Measurements from ENCODE around the gene FFAR1. TPM values are rescaled to one million over a fixed set of nuclear protein-coding genes. Genes with fewer than 3 reads are reported as not detected.

FFAR1 gene
- polyA plus RNA-seq, 1 donor (not counting 4 experiments of a cell fraction or from before 2014, with no cell fraction given): not detected

DNA sequence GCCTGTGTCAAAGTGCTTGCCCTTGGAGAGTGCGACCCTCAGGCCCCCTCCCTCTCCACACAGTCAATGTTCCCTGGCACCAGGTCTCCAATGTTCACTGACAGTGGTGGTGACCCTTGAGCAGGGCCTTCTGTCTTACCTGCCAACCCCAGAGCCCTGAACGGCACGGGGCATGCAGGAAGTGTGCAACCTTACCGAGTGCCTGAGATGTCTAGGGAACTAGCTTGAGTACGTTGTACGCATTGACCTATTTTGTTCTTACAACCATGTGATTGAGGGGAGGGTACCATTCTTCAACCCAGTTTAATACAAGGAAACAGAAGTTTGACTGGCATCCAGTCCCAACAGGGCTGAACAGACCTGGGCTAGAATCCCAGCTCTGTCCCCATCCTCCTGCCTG, 42.5 kb upstream of the FFAR1 start:
- H2AFZ ChIP-seq (ENCODE audit: control insufficient read depth, low read length): no peak overlapping the region
- H3K9me3 ChIP-seq (ENCODE audit: control insufficient read depth, low read depth, low read length): no peaks in the 10 kb centered on the region
- no peak for FAIRE-seq
- DNase-seq (ENCODE audit: low read depth, low spot score): no peak
- H4K20me1 ChIP-seq (ENCODE audit: control insufficient read depth, extremely low read depth, insufficient read depth, low read length): no peaks in the 10 kb centered on the region
- no peaks in the 10 kb centered on the region for H3K9me1 ChIP-seq (ENCODE audit: control insufficient read depth, extremely low read depth, insufficient read depth, low read length)
- no peak overlapping the region for H3K9ac ChIP-seq (ENCODE audit: control insufficient read depth, extremely low read depth, insufficient read depth, low read length)
- H3K79me2 ChIP-seq (ENCODE audit: control insufficient read depth, insufficient read depth, low read length): no peaks in the 10 kb centered on the region
- no peak for TF ChIP-seq EZH2 (IDR thresholded peaks at IDR 0.05; ENCODE audit: low read length)
- TF ChIP-seq, protein P1, sequence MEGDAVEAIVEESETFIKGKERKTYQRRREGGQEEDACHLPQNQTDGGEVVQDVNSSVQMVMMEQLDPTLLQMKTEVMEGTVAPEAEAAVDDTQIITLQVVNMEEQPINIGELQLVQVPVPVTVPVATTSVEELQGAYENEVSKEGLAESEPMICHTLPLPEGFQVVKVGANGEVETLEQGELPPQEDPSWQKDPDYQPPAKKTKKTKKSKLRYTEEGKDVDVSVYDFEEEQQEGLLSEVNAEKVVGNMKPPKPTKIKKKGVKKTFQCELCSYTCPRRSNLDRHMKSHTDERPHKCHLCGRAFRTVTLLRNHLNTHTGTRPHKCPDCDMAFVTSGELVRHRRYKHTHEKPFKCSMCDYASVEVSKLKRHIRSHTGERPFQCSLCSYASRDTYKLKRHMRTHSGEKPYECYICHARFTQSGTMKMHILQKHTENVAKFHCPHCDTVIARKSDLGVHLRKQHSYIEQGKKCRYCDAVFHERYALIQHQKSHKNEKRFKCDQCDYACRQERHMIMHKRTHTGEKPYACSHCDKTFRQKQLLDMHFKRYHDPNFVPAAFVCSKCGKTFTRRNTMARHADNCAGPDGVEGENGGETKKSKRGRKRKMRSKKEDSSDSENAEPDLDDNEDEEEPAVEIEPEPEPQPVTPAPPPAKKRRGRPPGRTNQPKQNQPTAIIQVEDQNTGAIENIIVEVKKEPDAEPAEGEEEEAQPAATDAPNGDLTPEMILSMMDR (optimal IDR thresholded peaks at IDR 0.05 in 1 of 3, IDR thresholded peaks at IDR 0.05 in 1 of 3, conservative IDR thresholded peaks at IDR 0.05 in 1 of 3; ENCODE audit: extremely low read depth in 1 of 3, insufficient read depth in 2 of 3, low read length in 3 of 3): no peak
- no peak overlapping the region for H3K4me2 ChIP-seq (ENCODE audit: control insufficient read depth, extremely low read depth, insufficient read depth, low read depth, low read length)
- H3K27me3 ChIP-seq (ENCODE audit: control insufficient read depth, extremely low read depth, insufficient read depth, low read length): no peaks in the 10 kb centered on the region
- no peaks in the 10 kb centered on the region for H3K36me3 ChIP-seq (ENCODE audit: control insufficient read depth in 2 of 2, extremely low read depth in 1 of 2, insufficient read depth in 2 of 2, low read length in 2 of 2)
- no peak overlapping the region for H3K4me3 ChIP-seq (ENCODE audit: control insufficient read depth in 2 of 3, extremely low read depth in 1 of 3, insufficient read depth in 2 of 3, low read depth in 1 of 3, low read length in 3 of 3)
- no peaks in the 10 kb centered on the region for H3K4me1 ChIP-seq (ENCODE audit: control insufficient read depth, extremely low read depth, insufficient read depth, low read length)
- dilution Hi-C loops (cut with MboI; ENCODE audit: extremely low pct_ligation_motif_present, low sequenced_read_pairs): no loop called here
- H3K27ac ChIP-seq (ENCODE audit: control insufficient read depth, insufficient read depth, low read length): no peak overlapping the region

DNA sequence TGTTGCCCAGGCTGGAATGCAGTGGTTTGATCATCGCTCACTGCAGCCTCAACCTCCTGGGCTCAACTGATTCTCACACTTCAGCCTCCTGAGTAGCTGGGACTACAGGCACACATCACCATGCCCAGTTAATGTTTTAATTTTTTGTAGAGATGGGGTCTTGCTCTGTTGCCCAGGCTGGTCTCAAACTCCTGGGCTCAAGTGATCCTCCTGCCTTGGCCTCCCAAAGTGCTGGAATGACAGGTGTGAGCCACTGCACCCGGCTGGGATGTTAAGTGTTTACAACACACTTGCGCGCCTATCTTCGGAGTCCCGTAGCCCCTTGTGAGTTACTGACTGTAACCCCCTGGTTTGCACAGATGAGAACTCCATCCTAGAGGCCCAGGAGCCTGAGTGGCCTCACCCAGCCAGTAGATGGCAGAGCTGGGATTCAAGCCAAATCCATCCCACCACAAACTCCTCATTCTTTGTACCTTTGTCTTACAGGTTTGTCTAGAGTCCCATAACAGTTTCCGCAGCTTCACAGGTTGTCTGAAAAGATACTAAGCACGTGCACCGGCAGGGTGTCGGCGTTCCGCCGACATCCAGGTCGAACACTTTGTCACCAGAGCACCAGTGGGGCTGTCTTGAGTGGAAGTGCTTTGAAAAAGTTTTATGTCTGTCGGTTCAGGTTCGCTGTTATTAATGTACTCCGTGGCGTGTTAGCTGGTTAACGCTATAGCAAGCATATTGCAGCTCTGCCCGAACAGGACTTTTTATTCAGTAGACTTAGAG, 41.0 kb upstream of the FFAR1 start:
- H2AFZ ChIP-seq (ENCODE audit: control insufficient read depth, low read length): no peak overlapping the region
- H3K27me3 ChIP-seq (ENCODE audit: control insufficient read depth, extremely low read depth, insufficient read depth, low read length): peaks cover 3% of the 10 kb centered on the region
- FAIRE-seq: no peak
- H3K9me3 ChIP-seq (ENCODE audit: control insufficient read depth, low read depth, low read length): no peaks in the 10 kb centered on the region
- DNase-seq (ENCODE audit: low read depth, low spot score): no peak
- H3K79me2 ChIP-seq (ENCODE audit: control insufficient read depth, insufficient read depth, low read length): no peaks in the 10 kb centered on the region
- H4K20me1 ChIP-seq (ENCODE audit: control insufficient read depth, extremely low read depth, insufficient read depth, low read length): no peaks in the 10 kb centered on the region
- H3K27ac ChIP-seq (ENCODE audit: control insufficient read depth, insufficient read depth, low read length): no peak overlapping the region
- no peaks in the 10 kb centered on the region for H3K4me1 ChIP-seq (ENCODE audit: control insufficient read depth, extremely low read depth, insufficient read depth, low read length)
- H3K36me3 ChIP-seq (ENCODE audit: control insufficient read depth in 2 of 2, extremely low read depth in 1 of 2, insufficient read depth in 2 of 2, low read length in 2 of 2): no peaks in the 10 kb centered on the region
- TF ChIP-seq EZH2 (IDR thresholded peaks at IDR 0.05; ENCODE audit: low read length): no peak
- TF ChIP-seq, protein P1 (optimal IDR thresholded peaks at IDR 0.05 in 1 of 3, IDR thresholded peaks at IDR 0.05 in 1 of 3, conservative IDR thresholded peaks at IDR 0.05 in 1 of 3; ENCODE audit: extremely low read depth in 1 of 3, insufficient read depth in 2 of 3, low read length in 3 of 3): peak; percentile 28 to 54 (median 43)
- dilution Hi-C loops (cut with MboI; ENCODE audit: extremely low pct_ligation_motif_present, low sequenced_read_pairs): no loop called here
- no peak overlapping the region for H3K4me2 ChIP-seq (ENCODE audit: control insufficient read depth, extremely low read depth, insufficient read depth, low read depth, low read length)
- H3K4me3 ChIP-seq (ENCODE audit: control insufficient read depth in 2 of 3, extremely low read depth in 1 of 3, insufficient read depth in 2 of 3, low read depth in 1 of 3, low read length in 3 of 3): no peak overlapping the region
- no peak overlapping the region for H3K9ac ChIP-seq (ENCODE audit: control insufficient read depth, extremely low read depth, insufficient read depth, low read length)
- no peaks in the 10 kb centered on the region for H3K9me1 ChIP-seq (ENCODE audit: control insufficient read depth, extremely low read depth, insufficient read depth, low read length)

All from keratinocyte (primary cell).